Pons (tissue), 1 donor: ENCODE results near the gene GARIN5B.
"Not testable (repeated sequence)": the region's sequence is repeated elsewhere in the genome, so short reads cannot be mapped to it uniquely, and the experiment has no call there.

Experiments
- DNase-seq: peaks from one replicate; pipeline ENCODE4 v3.0.0-alpha.2; 2016; ENCODE audit warnings: low spot score

Gene GARIN5B

GRCh38 chr19:55348317-55349034, 14.6 kb downstream of the GARIN5B start:
- DNase-seq: no peak

- DNase-seq: no peak
Observed at GRCh38 chr19:55347442-55348009, 15.5 kb downstream of the GARIN5B start.

- DNase-seq: no peak
Observed at GRCh38 chr19:55346725-55347441, 16.2 kb downstream of the GARIN5B start.

DNA sequence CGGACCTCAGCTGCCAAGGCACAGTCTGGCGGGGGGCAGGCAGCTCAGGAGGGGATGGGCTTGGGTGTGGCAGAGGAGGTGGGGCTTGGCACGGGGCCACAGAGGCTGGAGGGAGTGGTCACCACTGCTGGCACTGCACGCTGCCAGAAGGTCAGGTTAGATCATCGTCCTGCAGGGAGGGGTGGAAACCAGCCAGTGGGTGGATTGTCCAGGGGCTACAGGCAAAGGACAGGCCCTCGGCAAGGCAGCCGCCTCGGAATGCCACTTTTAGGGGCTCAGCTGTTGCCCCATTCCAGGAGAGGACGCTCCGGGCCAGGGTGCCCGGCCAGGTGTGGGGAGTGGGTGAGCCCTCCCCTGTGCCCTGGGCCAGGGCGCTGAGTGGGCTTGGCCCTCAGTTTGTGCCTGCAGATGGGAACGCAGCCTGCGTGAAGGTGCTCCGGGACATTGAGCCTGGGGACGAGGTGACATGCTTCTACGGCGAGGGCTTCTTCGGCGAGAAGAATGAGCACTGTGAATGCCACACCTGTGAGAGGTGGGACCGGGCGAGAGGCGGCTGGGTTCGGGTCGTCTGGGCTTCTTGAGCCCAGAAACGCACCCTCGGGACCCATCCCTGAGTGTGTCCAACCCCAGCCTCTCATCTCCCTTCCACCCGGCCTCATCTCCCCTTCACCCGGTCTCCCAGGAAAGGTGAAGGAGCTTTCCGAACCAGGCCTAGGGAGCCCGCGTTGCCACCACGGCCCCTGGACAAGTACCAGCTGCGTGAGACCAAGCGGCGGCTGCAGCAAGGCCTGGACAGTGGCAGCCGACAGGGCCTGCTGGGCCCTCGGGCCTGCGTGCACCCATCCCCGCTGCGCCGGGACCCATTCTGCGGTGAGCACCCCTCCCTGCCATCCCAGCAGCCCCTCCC, 17.0 kb downstream of the GARIN5B start:
- DNase-seq: no peak

- no peak for DNase-seq
Observed at GRCh38 chr19:55345101-55345817, 17.8 kb downstream of the GARIN5B start.

- DNase-seq: peak; percentile 54
Observed at GRCh38 chr19:55344444-55344843, 18.6 kb downstream of the GARIN5B start.

- DNase-seq: no peak
Observed at GRCh38 chr19:55341595-55342531, 21.2 kb downstream of the GARIN5B start.

- DNase-seq: peak; percentile 30
Observed at GRCh38 chr19:55341171-55341588, 21.9 kb downstream of the GARIN5B start.

DNA sequence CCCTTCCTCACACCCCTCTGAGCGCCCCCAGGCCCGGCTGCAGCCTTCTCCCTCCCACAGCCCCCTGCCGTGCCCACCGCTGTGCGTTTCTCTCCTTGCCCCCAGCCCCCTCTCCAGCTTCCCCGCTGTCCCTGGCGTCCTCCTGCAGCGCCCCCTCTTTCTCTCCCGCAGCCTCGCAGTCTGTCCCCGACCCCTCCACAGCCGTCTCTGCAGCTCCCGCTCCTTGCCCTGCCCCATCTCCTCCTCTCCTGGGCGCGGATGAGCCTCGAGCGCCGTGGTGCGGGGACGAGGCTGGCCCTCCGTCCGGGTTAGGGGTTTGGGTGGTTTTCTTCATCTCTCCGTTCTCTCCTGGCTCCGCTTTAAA, 22.3 kb downstream of the GARIN5B start:
- DNase-seq: no peak

GRCh38 chr19:55339889-55340783, 22.9 kb downstream of the GARIN5B start:
- no peak for DNase-seq

GRCh38 chr19:55339105-55339888, 23.8 kb downstream of the GARIN5B start, which contains the start of gene KMT5C:
Gene KMT5C (plus strand): TSS chr19:55339876. CDS start chr19:55341937, 2,061 bp downstream.
- peak; percentile 100 for DNase-seq

- DNase-seq: no peak
Observed at GRCh38 chr19:55336101-55336500, 27.0 kb downstream of the GARIN5B start.

GRCh38 chr19:55333870-55334269, 29.2 kb downstream of the GARIN5B start:
- no peak for DNase-seq

DNA sequence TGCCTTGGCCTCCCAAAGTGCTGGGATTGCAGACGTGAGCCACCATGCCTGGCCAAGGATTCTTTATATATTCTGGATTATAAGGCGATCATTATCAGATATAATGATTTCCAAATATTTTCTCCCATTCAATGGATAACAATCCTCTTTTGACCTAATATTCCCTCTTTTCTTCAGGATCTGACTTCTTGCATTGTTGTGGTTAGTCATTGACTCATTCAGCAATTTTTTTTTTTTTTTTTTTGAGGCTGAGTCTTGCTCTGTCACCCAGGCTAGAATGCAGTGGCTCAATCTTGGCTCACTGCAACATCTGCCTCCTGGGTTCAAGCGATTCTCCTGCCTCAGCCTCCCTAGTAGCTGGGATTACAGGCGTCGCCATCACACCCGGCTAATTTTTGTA, 33.3 kb downstream of the GARIN5B start:
- not testable (repeated sequence) for DNase-seq

DNA sequence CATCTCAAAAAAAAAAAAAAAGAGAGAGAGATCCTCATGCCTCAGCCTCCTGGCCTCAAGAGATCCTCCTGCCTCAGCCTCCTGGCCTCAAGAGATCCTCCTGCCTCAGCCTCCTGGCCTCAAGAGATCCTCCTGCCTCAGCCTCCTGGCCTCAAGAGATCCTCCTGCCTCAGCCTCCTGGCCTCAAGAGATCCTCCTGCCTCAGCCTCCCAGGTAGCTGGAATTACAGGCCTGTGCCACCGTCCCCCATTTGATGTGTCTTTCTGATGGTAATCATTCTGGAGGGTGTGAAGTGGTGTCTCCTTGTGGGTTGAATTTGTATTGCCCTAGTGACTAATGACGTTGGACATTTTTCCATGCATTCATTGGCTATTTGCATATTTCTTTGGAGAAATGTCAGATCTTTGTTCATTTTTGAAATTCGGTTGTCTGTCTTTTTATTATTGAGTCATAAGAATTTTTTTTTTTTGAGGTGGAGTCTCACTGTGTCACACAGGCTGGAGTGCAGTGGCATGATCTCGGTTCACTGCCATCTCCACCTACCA, 34.2 kb downstream of the GARIN5B start:
- DNase-seq: not testable (repeated sequence)

DNA sequence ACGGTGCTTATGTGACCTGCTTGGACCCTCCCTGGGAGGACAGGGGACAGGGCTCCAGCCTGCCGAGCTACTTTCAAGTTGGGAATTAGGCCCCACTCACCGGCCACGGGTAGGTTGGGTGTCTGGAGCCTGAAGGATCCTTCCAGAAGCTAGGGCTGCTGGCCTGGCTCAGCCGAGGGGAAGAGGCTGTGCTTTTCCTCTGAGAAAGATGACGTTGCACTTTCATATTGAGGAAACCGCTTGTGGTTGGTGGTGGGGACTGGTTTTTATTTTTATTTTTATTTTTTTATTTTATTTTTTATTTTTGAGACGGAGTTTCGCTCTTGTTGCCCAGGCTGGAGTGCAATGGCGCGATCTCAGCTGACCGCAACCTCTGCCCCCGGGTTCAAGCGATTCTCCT, 37.9 kb downstream of the GARIN5B start, which contains the start of gene TMEM150B:
Gene TMEM150B, minus strand, starts transcription at position 170 of the 400 bp plus-strand sequence. CDS start 4,305 bp downstream, outside the sequence.
- peak; percentile 46 for DNase-seq

DNA sequence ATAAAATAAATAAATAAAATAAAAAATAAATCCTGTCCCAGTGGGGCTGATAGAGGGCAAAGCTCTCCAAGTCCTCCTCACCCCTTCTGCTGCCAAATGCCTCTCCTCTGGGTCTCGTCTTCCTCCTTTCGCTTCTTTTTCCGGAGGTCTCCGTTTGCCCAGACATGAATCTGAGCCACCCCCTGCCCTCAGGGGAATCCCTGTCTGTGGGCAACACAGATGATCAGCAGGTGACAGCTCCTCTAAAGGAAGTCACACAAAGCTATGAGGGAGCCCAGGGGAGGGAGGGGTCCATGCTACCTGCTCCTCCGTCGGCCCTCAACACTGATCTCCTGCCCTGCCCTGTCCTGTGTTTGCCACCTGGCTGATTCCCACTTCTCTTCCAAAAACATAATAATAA, 38.4 kb downstream of the GARIN5B start:
- no peak for DNase-seq
